Neural cell (in vitro differentiated cells): ENCODE measurements around the gene B3GALT4.

Experiments
- CTCF ChIP-seq: fragments of 450-650 bp; IDR thresholded peaks from 2 replicates; pipeline ENCODE4 v1.5.1; 2014; ENCODE audit warnings: antibody characterized with exemption, mild to moderate bottlenecking, moderate library complexity; ENCODE audit not compliant: poor library complexity, severe bottlenecking
- EP300 ChIP-seq: fragments of 450-650 bp; conservative IDR thresholded peaks from 2 replicates; pipeline ENCODE4 v1.6.1; 2014; ENCODE audit warnings: antibody characterized with exemption, mild to moderate bottlenecking, moderate library complexity; ENCODE audit not compliant: poor library complexity, severe bottlenecking
- EZH2 ChIP-seq: fragments of 200-600, 300-800 bp; shearing (Covaris generic), sonication (generic); IDR thresholded peaks from 2 replicates; pipeline ENCODE4 v1.6.1; 2014; ENCODE audit warnings: antibody characterized with exemption, low read length, borderline replicate concordance, mild to moderate bottlenecking; ENCODE audit not compliant: insufficient read depth, poor library complexity, severe bottlenecking
- POLR2AphosphoS5 ChIP-seq: IDR thresholded peaks from 2 replicates; pipeline ENCODE4 v1.6.1; 2012
- RAD21 ChIP-seq: fragments of 450-650 bp; conservative IDR thresholded peaks from 2 replicates; pipeline ENCODE4 v1.6.1; 2014; ENCODE audit warnings: antibody characterized with exemption, mild to moderate bottlenecking, moderate library complexity
- SMC3 ChIP-seq: fragments of 450-650 bp; conservative IDR thresholded peaks from 2 replicates; pipeline ENCODE4 v1.6.1; 2014; ENCODE audit warnings: antibody characterized with exemption, mild to moderate bottlenecking, moderate library complexity; ENCODE audit not compliant: poor library complexity
- TAF1 ChIP-seq: IDR thresholded peaks from 2 replicates; pipeline ENCODE4 v1.6.1; 2012; ENCODE audit warnings: low read depth
- TF ChIP-seq, protein P1 (sequence below): IDR thresholded peaks from 2 replicates; pipeline ENCODE4 v1.6.1; 2012; ENCODE audit warnings: borderline replicate concordance

DNA sequence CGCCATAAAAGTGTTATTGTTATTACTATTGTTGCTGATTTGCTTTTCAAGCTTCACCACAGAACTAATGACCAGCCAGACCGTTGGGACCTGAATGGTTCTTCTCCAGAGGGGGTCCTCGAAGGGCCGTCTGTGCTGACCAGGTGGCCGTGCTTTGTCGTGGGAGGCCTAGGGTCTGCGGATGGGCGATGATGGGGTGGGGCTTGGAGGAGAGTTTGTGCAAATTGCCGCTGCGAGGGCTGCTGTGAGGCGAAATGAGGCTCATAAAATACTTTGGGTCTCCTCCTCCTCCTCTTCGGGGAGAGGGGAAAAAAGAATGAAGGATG is 46.7 kb downstream of the B3GALT4 start:
- no peak for TF ChIP-seq SMC3
- no peak for TF ChIP-seq CTCF
- TF ChIP-seq POLR2AphosphoS5, result no peak
- no peak for TF ChIP-seq EP300
- no peak for TF ChIP-seq TAF1
- no peak for TF ChIP-seq RAD21
- TF ChIP-seq, protein P1, sequence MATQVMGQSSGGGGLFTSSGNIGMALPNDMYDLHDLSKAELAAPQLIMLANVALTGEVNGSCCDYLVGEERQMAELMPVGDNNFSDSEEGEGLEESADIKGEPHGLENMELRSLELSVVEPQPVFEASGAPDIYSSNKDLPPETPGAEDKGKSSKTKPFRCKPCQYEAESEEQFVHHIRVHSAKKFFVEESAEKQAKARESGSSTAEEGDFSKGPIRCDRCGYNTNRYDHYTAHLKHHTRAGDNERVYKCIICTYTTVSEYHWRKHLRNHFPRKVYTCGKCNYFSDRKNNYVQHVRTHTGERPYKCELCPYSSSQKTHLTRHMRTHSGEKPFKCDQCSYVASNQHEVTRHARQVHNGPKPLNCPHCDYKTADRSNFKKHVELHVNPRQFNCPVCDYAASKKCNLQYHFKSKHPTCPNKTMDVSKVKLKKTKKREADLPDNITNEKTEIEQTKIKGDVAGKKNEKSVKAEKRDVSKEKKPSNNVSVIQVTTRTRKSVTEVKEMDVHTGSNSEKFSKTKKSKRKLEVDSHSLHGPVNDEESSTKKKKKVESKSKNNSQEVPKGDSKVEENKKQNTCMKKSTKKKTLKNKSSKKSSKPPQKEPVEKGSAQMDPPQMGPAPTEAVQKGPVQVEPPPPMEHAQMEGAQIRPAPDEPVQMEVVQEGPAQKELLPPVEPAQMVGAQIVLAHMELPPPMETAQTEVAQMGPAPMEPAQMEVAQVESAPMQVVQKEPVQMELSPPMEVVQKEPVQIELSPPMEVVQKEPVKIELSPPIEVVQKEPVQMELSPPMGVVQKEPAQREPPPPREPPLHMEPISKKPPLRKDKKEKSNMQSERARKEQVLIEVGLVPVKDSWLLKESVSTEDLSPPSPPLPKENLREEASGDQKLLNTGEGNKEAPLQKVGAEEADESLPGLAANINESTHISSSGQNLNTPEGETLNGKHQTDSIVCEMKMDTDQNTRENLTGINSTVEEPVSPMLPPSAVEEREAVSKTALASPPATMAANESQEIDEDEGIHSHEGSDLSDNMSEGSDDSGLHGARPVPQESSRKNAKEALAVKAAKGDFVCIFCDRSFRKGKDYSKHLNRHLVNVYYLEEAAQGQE, result no peak
- no peak for TF ChIP-seq EZH2
